GM12865 (cell line): Measurements from ENCODE around the gene LPIN1.
"Not testable (repeated sequence)": the region's sequence is repeated elsewhere in the genome, so short reads cannot be mapped to it uniquely, and the experiment has no call there.

Source experiments
- DNase-seq: peaks from one replicate; pipeline ENCODE4 v3.0.0; 2010; ENCODE audit warnings: low read depth
- H3K4me3 ChIP-seq: 2 replicates; pipeline ENCODE4 v1.5.1; 2011; ENCODE audit warnings: mild to moderate bottlenecking, low read depth, low read length, control low read depth
- CTCF ChIP-seq: IDR thresholded peaks from 2 replicates; pipeline ENCODE4 v1.5.1; 2011; ENCODE audit warnings: low read length, control low read depth, low read depth, inconsistent platforms; ENCODE audit not compliant: insufficient read depth; ENCODE audit errors: missing control alignments

The LPIN1 gene

GRCh38 chr2:11819235-11819729, 72.8 kb downstream of the LPIN1 start:
- DNase-seq: no peak
- H3K4me3 ChIP-seq: no peak overlapping the region
- no peak for TF ChIP-seq CTCF

- no peak overlapping the region for H3K4me3 ChIP-seq
- DNase-seq: no peak
- TF ChIP-seq CTCF: no peak
Observed at GRCh38 chr2:11820650-11821049, 74.2 kb downstream of the LPIN1 start.

GRCh38 chr2:11821705-11822104, 75.3 kb downstream of the LPIN1 start:
- no peak for TF ChIP-seq CTCF
- H3K4me3 ChIP-seq: no peak overlapping the region
- DNase-seq: no peak

GRCh38 chr2:11822359-11822745, 75.9 kb downstream of the LPIN1 start:
- DNase-seq, H3K4me3 ChIP-seq: not testable (repeated sequence)

GRCh38 chr2:11822746-11823451, 76.5 kb downstream of the LPIN1 start:
- H3K4me3 ChIP-seq: no peak overlapping the region
- TF ChIP-seq CTCF: no peak
- no peak for DNase-seq

GRCh38 chr2:11824901-11825828, 78.7 kb downstream of the LPIN1 start:
- DNase-seq: no peak
- no peak for TF ChIP-seq CTCF
- H3K4me3 ChIP-seq: no peak overlapping the region

GRCh38 chr2:11827547-11827946, 81.1 kb downstream of the LPIN1 start:
- H3K4me3 ChIP-seq: no peak overlapping the region
- DNase-seq: peak; percentile 63
- no peak for TF ChIP-seq CTCF
